Mononuclear cell (primary cell): Measurements from ENCODE around the gene PPM1J. TPM values are rescaled to one million over a fixed set of nuclear protein-coding genes. Genes with fewer than 3 reads are reported as not detected.

Source experiments
- H3K27me3 ChIP-seq: 2 replicates; pipeline ENCODE4 v1.6.0; 2011; ENCODE audit warnings: low read length, control low read depth; ENCODE audit not compliant: insufficient read depth
- H3K4me1 ChIP-seq: 2 replicates; pipeline ENCODE4 v1.5.1; 2011; ENCODE audit warnings: mild to moderate bottlenecking, low read length, control low read depth; ENCODE audit not compliant: insufficient read depth
- H3K4me3 ChIP-seq: 2 replicates; pipeline ENCODE4 v1.5.1; 2011; ENCODE audit warnings: mild to moderate bottlenecking, low read length, moderate library complexity
- H3K9me3 ChIP-seq: 2 replicates; pipeline ENCODE4 v1.5.1; 2011; ENCODE audit warnings: low read depth, mild to moderate bottlenecking, control low read depth, low read length
- total RNA-seq: library from RNA; depleted of rRNA; stranded (reverse); fragments of >200 nt; gene quantifications from one replicate; pipeline ENCODE4 v1.2.3, GENCODE V29; 2012

Gene PPM1J
- total RNA-seq, 1 donor: 0.63 TPM

DNA sequence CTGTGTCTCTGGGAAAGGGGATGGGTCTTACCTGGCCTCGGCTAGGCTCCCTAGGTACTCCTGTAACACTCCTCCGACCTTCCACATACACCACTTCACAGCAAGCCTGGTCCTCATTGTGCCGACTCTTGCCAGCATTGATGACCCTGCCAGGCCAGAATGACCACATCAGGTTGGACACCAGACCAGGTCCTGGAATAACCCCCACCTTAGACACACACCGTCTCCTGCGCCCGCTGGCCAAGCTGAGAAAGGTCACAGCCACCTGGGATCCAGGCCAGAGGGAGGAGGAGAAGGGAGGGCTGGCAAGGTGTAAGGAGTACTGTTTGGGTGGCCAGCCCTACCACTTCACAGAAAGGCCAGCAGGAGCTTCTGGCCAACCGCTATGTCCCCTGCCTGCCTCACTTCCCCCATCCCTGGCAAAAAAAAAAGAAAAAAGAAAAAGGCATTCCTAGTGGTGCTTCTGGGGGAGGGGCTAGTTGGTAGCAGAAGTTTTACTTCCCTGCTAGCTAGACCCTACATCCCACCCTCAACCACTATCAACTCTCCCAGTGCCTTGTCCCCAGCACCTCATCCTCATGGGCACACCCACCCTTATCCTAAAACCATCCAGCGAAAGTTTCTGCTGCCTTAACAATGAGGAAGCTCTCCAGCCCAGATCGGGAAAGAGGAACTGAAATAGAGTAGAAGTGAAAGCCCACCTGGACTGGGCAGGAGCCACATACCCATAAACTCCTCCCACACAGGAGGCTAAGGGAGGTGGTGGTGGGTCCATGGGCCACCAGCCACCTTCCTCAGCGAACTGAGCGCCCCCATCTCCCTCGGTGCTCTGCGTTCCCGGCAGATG lies 1.4 kb downstream of the PPM1J start:
- no peaks in the 10 kb centered on the region for H3K9me3 ChIP-seq
- H3K4me1 ChIP-seq: peaks cover 34% of the 10 kb centered on the region
- peak overlapping the region; percentile 42 for H3K4me3 ChIP-seq
- no peaks in the 10 kb centered on the region for H3K27me3 ChIP-seq

- no peak overlapping the region for H3K4me3 ChIP-seq
- H3K27me3 ChIP-seq: no peaks in the 10 kb centered on the region
- H3K9me3 ChIP-seq: no peaks in the 10 kb centered on the region
- peaks cover 28% of the 10 kb centered on the region for H3K4me1 ChIP-seq
Measured at GRCh38 chr1:112712701-112713128, 2.4 kb downstream of the PPM1J start.

GRCh38 chr1:112712191-112712590 lies 2.9 kb downstream of the PPM1J start:
- Histone ChIP-seq H3K4me1 (peaks cover 32% of the 10 kb centered on the region), H3K27me3 (no peaks in the 10 kb centered on the region), H3K4me3 (no peak overlapping the region), H3K9me3 (no peaks in the 10 kb centered on the region)

DNA sequence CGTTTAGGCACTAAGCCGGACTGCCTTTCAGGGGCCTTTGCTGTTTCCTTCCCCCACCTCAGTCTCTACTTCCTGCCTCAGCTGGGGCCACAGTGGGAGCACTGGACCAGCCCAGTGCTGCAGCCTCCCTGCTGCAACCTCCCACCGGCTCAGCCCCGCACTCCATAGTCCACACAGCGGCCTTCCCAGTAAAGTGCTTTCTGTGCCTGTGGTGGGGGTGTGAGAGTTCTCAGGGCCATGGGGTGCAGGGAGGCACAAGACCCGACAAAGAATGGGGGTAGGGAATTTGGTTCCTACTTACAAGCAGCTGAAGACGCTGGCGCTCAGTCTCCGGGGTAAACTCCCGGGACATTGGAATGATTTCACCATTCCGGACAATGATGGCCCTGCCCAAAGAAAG lies 3.5 kb downstream of the PPM1J start:
- peaks cover 33% of the 10 kb centered on the region for H3K4me1 ChIP-seq
- no peaks in the 10 kb centered on the region for H3K27me3 ChIP-seq
- H3K9me3 ChIP-seq: no peaks in the 10 kb centered on the region
- H3K4me3 ChIP-seq: no peak overlapping the region

DNA sequence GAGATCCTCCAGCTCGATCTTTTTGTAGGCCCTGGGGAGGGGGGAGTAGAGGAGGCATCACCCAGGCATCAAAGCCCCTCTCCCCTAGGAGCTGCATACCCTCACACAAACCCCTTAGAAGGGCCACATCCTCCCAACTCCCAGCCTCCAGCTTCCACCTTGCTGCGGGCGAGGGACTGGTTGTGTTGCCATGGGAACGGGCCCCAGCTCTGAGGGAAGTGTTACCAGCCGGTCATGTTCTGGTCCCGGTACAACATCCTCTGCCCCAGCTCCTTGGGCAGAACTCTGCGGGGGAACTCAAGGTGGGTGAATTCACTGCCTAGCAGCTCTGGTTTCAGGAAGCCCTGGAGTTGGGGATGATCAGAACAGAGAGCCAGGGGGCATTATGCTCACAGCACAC lies 4.1 kb downstream of the PPM1J start:
- H3K4me3 ChIP-seq: no peak overlapping the region
- no peaks in the 10 kb centered on the region for H3K27me3 ChIP-seq
- peaks cover 34% of the 10 kb centered on the region for H3K4me1 ChIP-seq
- H3K9me3 ChIP-seq: no peaks in the 10 kb centered on the region

- Histone ChIP-seq H3K27me3 (no peaks in the 10 kb centered on the region), H3K4me1 (peaks cover 34% of the 10 kb centered on the region), H3K4me3 (no peak overlapping the region), H3K9me3 (no peaks in the 10 kb centered on the region)
Measured at GRCh38 chr1:112710586-112710985, 4.5 kb downstream of the PPM1J start.

GRCh38 chr1:112710159-112710558 lies 5.0 kb downstream of the PPM1J start:
- Histone ChIP-seq H3K4me3 (no peak overlapping the region), H3K4me1 (peaks cover 36% of the 10 kb centered on the region), H3K27me3 (no peaks in the 10 kb centered on the region), H3K9me3 (no peaks in the 10 kb centered on the region)

DNA sequence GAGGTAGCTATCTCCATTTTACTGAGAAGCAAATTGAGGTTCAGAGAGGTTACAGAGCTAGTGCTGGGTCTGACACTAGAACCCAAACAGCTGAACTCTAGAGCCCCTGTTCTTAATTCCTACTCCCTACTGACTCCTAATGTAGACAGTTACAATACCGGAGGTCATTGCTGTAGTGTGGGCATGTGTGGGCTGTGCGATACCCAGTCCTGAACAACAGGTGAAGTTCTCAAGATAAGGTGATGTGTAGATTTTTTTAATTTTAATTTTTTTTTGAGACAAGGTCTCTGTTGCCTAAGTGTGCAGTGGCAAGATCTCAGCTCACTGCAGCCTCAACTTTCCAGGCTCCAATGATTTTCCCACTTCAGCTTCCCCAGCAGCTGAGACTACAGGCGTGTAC lies 6.6 kb downstream of the PPM1J start:
- no peaks in the 10 kb centered on the region for H3K9me3 ChIP-seq
- peaks cover 37% of the 10 kb centered on the region for H3K4me1 ChIP-seq
- no peaks in the 10 kb centered on the region for H3K27me3 ChIP-seq
- no peak overlapping the region for H3K4me3 ChIP-seq

- no peak overlapping the region for H3K4me3 ChIP-seq
- H3K9me3 ChIP-seq: no peaks in the 10 kb centered on the region
- H3K4me1 ChIP-seq: peaks cover 36% of the 10 kb centered on the region
- no peaks in the 10 kb centered on the region for H3K27me3 ChIP-seq
Measured at GRCh38 chr1:112708002-112708448, 7.1 kb downstream of the PPM1J start.

DNA sequence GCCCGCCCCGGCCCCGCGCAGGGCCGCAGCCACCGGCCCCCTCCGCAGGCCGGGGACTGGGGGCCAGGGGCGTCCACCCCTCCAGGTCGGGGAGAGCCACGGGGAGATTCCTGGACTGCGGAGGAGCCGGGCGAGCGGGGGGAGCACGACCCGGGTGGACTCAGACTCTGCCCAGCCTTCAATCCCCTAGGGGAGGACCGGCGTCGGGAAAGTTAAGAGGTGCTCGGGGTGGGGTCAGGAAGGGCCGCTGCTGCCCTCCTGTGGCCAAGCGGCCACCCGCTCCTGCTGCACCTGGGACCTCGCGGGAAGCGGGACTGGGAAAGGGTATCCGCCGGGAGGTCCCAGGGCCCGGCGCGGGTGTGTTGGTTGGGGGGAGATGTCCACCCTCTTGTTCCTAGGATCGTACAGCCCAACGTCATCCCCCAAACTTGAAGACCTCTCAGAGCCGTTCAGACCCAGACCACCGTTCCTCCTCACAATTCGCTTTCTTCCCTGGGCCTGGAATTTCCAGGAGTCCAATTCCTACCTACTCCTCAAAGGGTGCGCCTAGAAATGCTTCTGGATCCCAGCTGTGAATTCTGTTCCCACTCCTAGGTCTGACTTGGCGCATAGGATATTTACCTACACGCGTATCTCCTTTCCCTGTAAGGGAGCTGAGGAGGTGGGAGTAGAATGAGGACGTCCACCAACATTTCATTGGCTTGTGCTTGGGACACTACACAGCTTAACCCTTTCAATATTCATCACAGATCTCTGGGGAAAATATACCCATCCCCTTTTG lies 7.7 kb downstream of the PPM1J start:
- peaks cover 42% of the 10 kb centered on the region for H3K4me1 ChIP-seq
- no peaks in the 10 kb centered on the region for H3K27me3 ChIP-seq
- peak overlapping the region; percentile 42 for H3K4me3 ChIP-seq
- no peaks in the 10 kb centered on the region for H3K9me3 ChIP-seq

GRCh38 chr1:112706505-112707220 lies 8.5 kb downstream of the PPM1J start, which contains the start of gene RHOC:
Gene RHOC (minus strand): TSS chr1:112707127. CDS start chr1:112703799, 3,328 bp downstream.
- Histone ChIP-seq H3K27me3 (no peaks in the 10 kb centered on the region), H3K4me3 (peak within 1 kb of the TSS; percentile 42), H3K4me1 (peaks cover 49% of the 10 kb centered on the region), H3K9me3 (no peaks in the 10 kb centered on the region)

DNA sequence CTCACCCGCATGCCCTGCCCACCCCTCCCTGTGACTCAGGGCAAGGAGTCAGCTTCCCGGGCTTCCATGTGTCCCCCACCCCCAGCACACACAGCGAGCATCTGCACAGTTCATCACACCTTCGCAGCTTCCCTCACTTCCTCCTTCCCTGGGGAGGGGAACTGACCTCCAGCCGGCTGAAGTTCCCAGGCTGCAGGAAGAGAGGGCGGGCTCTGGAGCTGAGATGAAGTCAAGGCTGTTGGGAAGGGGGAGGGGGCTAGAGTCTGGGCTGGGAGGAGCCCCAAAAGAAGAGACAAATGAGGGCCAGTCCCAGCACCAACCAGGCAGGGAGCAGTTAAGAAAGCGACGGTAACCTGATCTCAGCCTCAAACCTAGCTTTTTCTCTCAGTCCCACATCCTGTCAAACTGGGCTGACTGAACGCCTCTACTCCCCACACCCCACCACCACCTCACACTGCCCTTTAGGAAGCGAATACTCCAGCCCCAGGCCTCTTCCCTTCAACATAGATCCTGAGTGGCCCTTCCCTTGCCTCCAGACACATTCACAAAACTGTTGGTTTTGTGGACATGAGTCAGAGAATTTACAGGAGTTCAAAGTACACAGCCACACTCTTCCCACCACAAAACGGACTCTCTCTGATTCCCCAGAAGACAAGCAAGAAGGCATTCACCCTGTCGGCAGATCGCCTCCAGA lies 10.1 kb downstream of the PPM1J start:
- Histone ChIP-seq H3K9me3 (no peaks in the 10 kb centered on the region), H3K4me3 (no peak overlapping the region), H3K4me1 (peaks cover 65% of the 10 kb centered on the region), H3K27me3 (no peaks in the 10 kb centered on the region)

DNA sequence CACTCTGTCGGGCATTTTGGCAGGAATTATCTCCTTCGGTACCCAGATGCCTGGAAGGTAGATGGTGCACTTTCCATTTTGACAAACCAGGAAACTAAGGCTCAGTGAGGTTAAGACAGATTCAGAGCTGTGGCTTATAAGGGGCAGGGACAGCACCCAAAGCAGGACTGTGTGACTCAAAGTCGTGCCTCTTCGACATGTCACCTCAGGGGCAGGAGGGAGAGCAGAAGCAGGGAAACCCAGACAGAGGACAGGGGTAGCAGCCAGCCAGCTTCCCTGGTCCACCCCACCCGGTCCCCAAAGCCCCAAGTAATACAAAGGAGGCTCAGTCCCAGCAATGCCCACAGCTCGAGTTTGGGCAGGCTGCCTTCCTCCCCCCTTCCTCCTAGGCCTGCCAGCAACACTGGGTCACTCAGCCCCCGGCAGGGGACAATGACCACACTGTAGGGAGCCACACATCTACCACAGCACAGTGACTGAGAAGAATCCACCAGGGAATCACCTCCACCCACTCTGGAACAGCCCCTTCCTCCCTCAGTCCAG lies 10.7 kb downstream of the PPM1J start:
- no peaks in the 10 kb centered on the region for H3K9me3 ChIP-seq
- H3K27me3 ChIP-seq: no peaks in the 10 kb centered on the region
- H3K4me3 ChIP-seq: no peak overlapping the region
- peaks cover 71% of the 10 kb centered on the region for H3K4me1 ChIP-seq

- Histone ChIP-seq H3K4me1 (peaks cover 73% of the 10 kb centered on the region), H3K4me3 (no peak overlapping the region), H3K9me3 (no peaks in the 10 kb centered on the region), H3K27me3 (no peaks in the 10 kb centered on the region)
Measured at GRCh38 chr1:112703706-112704105, 11.4 kb downstream of the PPM1J start.
